ENCODE results near the gene TFB1M. TPM values are rescaled to one million over a fixed set of nuclear protein-coding genes. Genes with fewer than 3 reads are reported as not detected.
"Not testable (repeated sequence)": the region's sequence is repeated elsewhere in the genome, so short reads cannot be mapped to it uniquely, and the experiment has no call there.

Gene TFB1M
- total and polyA plus RNA-seq, 2 donors, result 9.8 to 27.4 TPM

DNA sequence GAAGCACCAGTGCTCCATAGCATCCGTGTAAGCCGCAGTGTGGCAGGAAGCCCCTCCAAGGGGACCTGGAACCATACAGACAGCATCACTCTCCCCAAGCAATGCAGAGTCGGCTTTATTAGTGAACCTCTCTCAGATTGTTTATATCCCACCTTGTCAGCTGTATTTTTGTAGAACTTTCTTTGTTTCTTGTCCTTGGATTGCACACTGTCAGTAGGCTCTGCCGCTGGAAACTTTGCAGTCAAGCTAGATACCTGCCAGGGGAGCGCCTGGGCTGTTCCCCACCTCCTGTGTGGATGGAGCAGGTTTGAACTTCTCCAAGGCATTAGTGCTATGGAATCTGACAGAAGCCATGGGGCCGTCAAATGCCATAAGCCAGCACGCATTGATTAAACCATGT is 69.1 kb downstream of the TFB1M start:
- Histone ChIP-seq H3K27ac (ENCODE audit: low read depth) (no peak overlapping the region), H3K4me1 (ENCODE audit: insufficient read depth) (no peaks in the 10 kb centered on the region), H3K4me3 (ENCODE audit: low read depth, low read length) (no peak overlapping the region), H3K36me3 (ENCODE audit: insufficient read depth) (no peaks in the 10 kb centered on the region)
- no peak for DNase-seq (ENCODE audit: extremely low spot score)
- WGBS, result 89% methylated on average over 7 of the region's 7 CpGs

DNA sequence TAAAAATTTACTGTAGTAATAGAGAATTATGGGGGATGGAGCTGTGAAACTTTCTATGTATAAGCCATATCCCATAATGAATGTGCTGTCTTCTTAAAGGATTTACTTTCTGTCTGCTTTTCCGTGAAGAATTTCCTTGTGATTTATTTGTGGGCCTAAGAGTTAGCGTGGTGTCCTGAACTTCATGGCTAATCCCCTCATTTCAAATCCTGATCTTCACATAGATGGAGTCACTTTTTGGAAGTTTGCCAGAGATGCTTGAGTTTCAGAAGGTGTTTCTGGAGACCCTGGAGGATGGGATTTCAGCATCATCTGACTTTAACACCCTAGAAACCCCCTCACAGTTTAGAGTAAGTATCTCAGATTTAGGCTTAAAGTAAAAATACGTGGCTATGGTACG is 69.8 kb downstream of the TFB1M start:
- Histone ChIP-seq H3K4me3 (ENCODE audit: low read depth, low read length) (no peak overlapping the region), H3K36me3 (ENCODE audit: insufficient read depth) (no peaks in the 10 kb centered on the region), H3K4me1 (ENCODE audit: insufficient read depth) (no peaks in the 10 kb centered on the region), H3K27ac (ENCODE audit: low read depth) (no peak overlapping the region)
- DNase-seq (ENCODE audit: extremely low spot score), result no peak
- WGBS, result 56% methylated on average over 4 of the region's 4 CpGs

DNA sequence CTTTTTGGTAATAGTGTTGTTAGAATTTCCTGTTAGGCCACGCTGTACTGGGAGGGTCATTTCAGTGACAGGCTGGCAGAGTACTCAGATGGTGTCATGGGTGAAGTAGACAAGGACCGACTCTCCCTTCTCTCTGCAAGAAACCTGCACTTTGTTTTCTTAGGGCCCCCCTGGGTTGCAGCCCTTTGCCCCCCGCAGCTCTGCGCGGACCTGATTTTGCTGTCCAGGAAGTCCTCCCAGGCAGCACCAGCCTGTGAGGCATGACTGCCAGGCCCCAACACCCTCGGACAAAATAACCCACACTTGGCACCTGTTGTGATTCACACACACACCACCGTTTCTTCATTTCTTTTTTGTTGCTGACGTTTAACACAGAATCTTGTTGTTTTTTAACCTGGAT is 72.3 kb downstream of the TFB1M start:
- 80% methylated on average over 8 of the region's 8 CpGs for WGBS
- H3K36me3 ChIP-seq (ENCODE audit: insufficient read depth), result no peaks in the 10 kb centered on the region
- H3K4me1 ChIP-seq (ENCODE audit: insufficient read depth), result no peaks in the 10 kb centered on the region
- no peak overlapping the region for H3K4me3 ChIP-seq (ENCODE audit: low read depth, low read length)
- H3K27ac ChIP-seq (ENCODE audit: low read depth), result no peak overlapping the region
- DNase-seq (ENCODE audit: extremely low spot score), result no peak

DNA sequence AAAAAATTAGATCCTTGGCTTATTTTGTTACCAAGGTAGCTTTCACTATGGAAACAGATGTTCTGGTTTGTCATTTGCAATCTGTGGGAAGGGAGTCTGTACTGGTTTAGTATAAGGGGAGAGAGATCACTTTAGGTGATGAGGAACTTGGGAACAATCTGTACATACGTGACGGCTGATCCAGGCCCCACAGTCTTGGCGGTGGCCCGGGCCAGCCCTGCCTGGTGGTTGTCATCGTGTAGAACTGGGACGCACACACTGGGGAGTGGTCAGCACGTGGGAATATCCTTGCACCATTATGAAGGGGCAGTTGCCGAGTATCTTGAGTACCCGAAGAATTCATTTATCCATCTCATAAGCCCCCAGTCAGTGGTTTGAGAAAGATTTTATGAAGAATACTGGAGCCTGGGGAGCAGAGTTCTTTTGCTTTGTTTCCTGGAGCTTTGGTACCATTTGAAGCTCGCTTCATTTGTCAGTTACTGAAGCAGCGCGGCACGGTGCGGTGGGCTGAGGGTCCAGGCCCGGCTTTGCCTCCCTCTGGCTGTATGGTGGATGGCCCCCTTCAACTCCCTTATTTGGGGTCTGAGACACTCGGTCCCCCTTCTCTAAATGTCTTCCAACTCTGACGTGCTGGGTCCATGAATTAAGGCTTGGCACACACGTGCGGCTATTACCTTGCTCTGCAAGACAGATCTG is 73.2 kb downstream of the TFB1M start:
- Histone ChIP-seq H3K27ac (ENCODE audit: low read depth) (no peak overlapping the region), H3K4me1 (ENCODE audit: insufficient read depth) (no peaks in the 10 kb centered on the region), H3K36me3 (ENCODE audit: insufficient read depth) (no peaks in the 10 kb centered on the region), H3K4me3 (ENCODE audit: low read depth, low read length) (no peak overlapping the region)
- 82% methylated on average over 19 of the region's 19 CpGs for WGBS
- no peak for DNase-seq (ENCODE audit: extremely low spot score)

DNA sequence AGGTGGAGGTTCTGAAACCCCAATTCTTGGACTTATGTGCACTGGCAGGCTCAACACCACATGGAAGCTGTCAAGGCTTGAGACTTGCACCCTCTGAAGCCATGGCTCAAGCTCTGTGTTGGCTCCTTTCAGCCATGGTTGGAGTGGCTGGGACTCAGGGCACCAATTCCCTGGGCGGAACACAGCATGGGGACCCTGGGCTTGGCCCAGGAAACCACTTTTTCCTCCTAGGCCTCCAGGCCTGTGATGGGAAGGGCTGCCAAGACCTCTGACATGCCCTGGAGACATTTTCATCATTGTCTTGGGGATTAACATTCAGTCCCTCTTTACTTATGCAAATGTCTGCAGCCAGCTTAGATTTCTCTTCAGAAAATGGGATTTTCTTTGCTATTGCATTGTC is 76.7 kb downstream of the TFB1M start:
- no peak for DNase-seq (ENCODE audit: extremely low spot score)
- Histone ChIP-seq H3K36me3 (ENCODE audit: insufficient read depth) (no peaks in the 10 kb centered on the region), H3K4me1 (ENCODE audit: insufficient read depth) (no peaks in the 10 kb centered on the region), H3K4me3 (ENCODE audit: low read depth, low read length) (no peak overlapping the region), H3K27ac (ENCODE audit: low read depth) (no peak overlapping the region)
- 60% methylated on average over 1 of the region's 1 CpG for WGBS

DNA sequence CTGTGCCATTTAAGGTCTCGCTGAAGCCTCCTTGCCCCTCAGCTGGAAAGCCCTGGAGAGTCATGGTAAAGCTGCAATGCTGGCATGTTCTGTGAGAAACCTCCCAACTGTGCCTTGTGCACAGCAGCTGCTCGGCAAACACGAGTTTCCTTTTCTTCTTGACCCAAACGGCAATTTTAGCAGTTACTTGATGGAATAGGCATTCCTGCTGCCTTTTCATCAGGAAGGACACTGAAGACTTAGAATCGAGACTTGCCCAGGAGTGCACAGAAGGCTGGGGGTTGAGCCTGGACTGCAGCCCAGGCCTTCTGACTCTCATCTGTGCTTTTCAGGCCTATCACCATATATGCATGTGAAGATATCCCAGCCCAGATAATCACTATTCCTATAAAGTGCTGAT is 79.2 kb downstream of the TFB1M start:
- H3K4me3 ChIP-seq (ENCODE audit: low read depth, low read length), result no peak overlapping the region
- DNase-seq (ENCODE audit: extremely low spot score), result no peak
- no peaks in the 10 kb centered on the region for H3K4me1 ChIP-seq (ENCODE audit: insufficient read depth)
- 25% methylated on average over 5 of the region's 5 CpGs for WGBS
- no peaks in the 10 kb centered on the region for H3K36me3 ChIP-seq (ENCODE audit: insufficient read depth)
- no peak overlapping the region for H3K27ac ChIP-seq (ENCODE audit: low read depth)

DNA sequence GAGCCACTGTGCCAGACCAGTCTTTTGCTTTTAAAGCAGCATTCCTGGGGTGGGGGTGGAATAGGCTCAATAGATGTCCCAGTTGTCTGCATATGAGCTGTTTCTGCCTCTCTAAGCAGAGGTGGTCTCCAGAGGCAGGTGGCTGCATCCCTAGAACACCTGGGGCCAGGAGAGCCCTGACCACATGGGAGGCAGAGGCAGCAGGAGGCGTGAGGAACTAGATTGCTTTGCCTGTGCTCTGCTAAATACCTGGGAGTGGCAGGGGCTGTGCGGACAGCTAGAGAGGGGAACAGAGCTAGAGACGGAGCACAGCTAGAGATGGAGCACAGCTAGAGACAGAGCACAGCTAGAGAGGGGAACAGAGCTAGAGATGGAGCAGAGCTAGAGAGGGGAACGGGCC is 79.6 kb downstream of the TFB1M start:
- DNase-seq (ENCODE audit: extremely low spot score), result no peak
- no peaks in the 10 kb centered on the region for H3K36me3 ChIP-seq (ENCODE audit: insufficient read depth)
- 67% methylated on average over 4 of the region's 4 CpGs for WGBS
- no peak overlapping the region for H3K4me3 ChIP-seq (ENCODE audit: low read depth, low read length)
- no peak overlapping the region for H3K27ac ChIP-seq (ENCODE audit: low read depth)
- no peaks in the 10 kb centered on the region for H3K4me1 ChIP-seq (ENCODE audit: insufficient read depth)

DNA sequence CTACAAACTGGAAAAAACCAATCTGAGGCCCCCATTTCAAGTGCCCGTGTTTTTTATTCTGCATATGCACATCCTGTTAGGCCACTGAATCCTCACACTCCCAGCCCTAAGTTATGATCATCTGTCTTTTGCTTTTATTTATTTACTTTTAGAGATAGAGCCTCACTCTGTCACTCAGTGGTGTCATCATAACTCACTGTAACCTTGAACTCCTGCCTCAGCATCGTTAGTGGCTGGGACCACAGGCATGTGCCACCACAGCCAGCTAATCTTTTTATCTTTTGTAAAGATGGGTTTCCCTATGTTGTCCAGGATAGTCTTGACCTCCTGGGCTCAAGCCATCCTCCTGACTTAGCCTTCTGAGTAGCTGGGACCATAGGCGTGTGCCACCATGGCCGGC is 80.1 kb downstream of the TFB1M start:
- Histone ChIP-seq H3K4me1 (ENCODE audit: insufficient read depth) (no peaks in the 10 kb centered on the region), H3K4me3 (ENCODE audit: low read depth, low read length) (no peak overlapping the region), H3K36me3 (ENCODE audit: insufficient read depth) (no peaks in the 10 kb centered on the region), H3K27ac (ENCODE audit: low read depth) (no peak overlapping the region)
- 73% methylated on average over 4 of the region's 4 CpGs for WGBS
- no peak for DNase-seq (ENCODE audit: extremely low spot score)

DNA sequence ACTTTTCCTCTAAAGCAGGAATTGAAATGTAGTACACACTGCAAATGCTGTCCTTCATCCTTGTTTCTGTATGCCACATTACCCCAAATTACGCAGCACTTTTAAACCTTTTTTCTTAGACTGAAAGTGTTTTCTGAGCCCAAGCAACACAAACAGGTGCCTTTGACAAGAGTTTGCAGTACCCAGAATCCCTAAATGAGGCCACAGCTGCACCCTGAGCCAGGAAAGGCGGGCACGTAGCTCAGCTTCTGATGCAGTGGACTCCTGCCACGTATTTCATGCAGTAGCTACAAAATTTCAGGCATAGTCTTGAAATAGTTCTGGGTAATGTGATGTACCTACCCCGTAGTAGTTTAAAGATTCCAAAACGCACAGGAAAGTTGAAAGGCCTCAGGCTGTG is 81.4 kb downstream of the TFB1M start:
- Histone ChIP-seq H3K4me3 (ENCODE audit: low read depth, low read length) (no peak overlapping the region), H3K27ac (ENCODE audit: low read depth) (no peak overlapping the region), H3K4me1 (ENCODE audit: insufficient read depth) (no peaks in the 10 kb centered on the region), H3K36me3 (ENCODE audit: insufficient read depth) (no peaks in the 10 kb centered on the region)
- WGBS, result 63% methylated on average over 6 of the region's 6 CpGs
- DNase-seq (ENCODE audit: extremely low spot score), result no peak

DNA sequence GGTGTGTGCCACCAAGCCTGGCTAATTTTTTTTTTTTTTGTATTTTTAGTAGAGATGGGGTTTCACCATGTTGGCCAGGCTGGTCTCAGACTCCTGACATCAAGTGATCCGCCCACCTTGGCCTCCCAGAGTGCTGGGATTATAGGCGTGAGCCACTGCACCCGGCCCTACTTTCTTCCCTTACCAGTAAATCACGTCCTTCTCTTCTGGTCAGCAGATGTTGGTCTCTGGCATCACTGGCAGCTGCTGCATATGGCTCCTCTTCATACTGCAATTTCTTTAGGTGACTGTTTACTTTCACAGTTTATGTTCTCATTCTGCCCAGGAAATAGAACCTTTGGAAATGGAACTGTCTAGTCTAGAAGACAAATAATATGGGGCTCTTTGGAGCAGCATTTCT is 83.3 kb downstream of the TFB1M start:
- H3K4me1 ChIP-seq (ENCODE audit: insufficient read depth); DNase-seq (ENCODE audit: extremely low spot score); H3K27ac ChIP-seq (ENCODE audit: low read depth); H3K4me3 ChIP-seq (ENCODE audit: low read depth, low read length); H3K36me3 ChIP-seq (ENCODE audit: insufficient read depth): not testable (repeated sequence)
- 71% methylated on average over 4 of the region's 4 CpGs for WGBS

DNA sequence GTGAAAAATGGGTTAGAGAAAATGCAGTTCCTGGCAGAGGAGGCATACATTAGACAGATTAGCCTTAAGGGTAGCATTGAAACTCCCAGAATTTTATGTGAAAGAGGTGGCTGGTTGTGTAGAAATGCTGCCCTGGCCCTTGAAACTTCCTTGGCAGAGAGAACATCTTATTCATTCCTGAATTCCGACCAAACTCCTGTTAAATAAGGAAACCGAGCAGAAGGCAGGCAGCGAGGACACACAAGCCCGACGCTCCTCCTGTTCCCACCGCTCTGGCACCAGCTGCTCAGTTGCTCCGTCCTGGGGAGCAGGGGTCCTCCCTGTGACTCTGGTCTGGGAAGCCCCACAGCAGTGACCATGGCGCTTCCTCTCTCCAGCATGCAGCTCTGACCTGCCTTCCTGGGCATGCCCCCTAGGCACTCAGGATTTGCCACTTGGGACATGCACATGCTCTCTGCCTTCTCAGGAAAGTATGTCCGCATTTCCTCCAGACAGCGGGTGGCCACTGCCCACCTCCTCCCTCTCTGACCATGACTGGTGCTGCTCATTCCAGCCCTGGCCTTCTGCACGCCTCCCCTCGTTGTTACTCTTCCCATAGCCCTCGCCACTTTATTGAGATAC is 85.6 kb downstream of the TFB1M start:
- Histone ChIP-seq H3K4me3 (ENCODE audit: low read depth, low read length) (no peak overlapping the region), H3K36me3 (ENCODE audit: insufficient read depth) (no peaks in the 10 kb centered on the region), H3K27ac (ENCODE audit: low read depth) (no peak overlapping the region), H3K4me1 (ENCODE audit: insufficient read depth) (no peaks in the 10 kb centered on the region)
- DNase-seq (ENCODE audit: extremely low spot score), result no peak
- WGBS, result 43% methylated on average over 13 of the region's 13 CpGs

DNA sequence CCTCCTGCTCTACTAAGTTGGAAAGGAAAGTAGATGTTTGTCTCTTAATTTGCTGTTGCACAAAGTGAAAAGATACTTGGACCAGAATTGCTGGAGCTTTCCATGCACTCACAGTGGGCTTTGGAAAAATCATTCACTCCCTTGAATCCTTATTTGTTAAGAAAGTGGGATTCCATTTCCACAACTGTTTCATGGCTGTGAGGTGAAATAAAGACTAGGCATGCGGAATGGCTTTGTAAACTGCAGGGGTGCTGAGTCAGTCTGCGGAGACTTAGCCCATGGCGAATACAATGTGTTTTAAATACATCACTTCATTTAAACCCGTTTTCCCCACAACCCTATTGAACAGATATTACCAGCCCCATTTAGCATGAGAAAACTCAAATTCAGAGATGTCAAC is 87.2 kb downstream of the TFB1M start:
- Histone ChIP-seq H3K36me3 (ENCODE audit: insufficient read depth) (no peaks in the 10 kb centered on the region), H3K4me1 (ENCODE audit: insufficient read depth) (no peaks in the 10 kb centered on the region), H3K27ac (ENCODE audit: low read depth) (no peak overlapping the region), H3K4me3 (ENCODE audit: low read depth, low read length) (no peak overlapping the region)
- no peak for DNase-seq (ENCODE audit: extremely low spot score)
- WGBS, result 92% methylated on average over 4 of the region's 4 CpGs

DNA sequence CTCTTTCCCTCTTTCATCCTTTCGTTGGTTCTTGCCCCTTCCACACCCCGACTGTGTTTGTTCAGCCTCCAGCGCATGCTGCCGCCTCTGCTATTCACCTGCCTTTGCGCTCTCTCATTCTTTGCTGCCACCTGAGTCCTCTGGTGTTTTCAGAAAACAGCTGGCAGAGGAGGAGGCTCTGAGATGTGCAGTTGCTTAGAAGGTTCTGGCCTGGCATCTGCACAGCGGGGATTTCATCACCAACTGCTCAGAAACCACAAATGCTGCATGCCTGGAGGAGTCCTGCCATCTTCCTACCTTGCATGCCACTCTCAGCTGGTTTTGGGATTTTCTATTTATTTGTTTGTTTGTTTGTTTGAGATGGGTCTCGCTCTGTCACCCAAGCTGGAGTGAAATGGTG is 89.7 kb downstream of the TFB1M start:
- Histone ChIP-seq H3K4me1 (ENCODE audit: insufficient read depth) (no peaks in the 10 kb centered on the region), H3K27ac (ENCODE audit: low read depth) (no peak overlapping the region), H3K4me3 (ENCODE audit: low read depth, low read length) (no peak overlapping the region), H3K36me3 (ENCODE audit: insufficient read depth) (no peaks in the 10 kb centered on the region)
- 90% methylated on average over 7 of the region's 7 CpGs for WGBS
- DNase-seq (ENCODE audit: extremely low spot score), result no peak

DNA sequence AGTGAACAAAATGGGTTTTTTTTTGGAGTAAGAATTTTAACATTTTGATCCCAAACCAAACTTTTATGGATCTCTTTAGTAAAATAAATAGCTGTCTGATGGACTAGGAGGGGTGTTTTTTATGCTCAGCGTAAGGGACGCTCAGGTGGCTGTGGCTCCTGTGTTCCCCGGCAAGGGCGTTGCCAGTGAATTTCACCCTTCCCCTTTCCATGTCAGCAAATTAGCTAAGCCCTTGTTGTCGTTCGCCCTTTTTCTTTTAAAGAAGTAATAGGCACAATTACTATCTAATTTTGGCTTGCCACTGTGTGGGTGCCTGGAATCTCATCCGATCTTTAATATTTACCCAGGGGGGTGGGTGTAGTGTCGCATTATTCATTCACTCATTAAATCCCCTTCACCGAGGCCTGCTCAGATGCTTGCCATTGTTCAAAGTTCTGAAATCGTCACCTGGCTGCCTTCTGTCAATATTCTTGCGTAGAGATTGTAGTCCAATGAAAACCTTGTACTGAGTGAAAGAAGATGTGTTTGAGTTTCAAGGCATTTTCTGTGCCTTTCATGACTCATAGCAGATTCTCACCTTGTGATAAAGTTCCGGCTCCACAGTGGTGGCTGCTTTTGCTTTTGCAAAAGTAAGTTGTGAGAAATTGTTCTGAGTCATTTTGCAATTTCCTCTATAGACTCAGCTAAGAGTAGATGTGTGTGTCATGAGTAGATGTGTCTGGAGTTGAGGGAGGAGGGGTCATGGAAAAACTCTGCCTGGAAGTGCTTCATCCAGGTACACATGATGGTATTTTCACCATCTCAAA is 90.4 kb downstream of the TFB1M start:
- DNase-seq (ENCODE audit: extremely low spot score), result no peak
- no peaks in the 10 kb centered on the region for H3K36me3 ChIP-seq (ENCODE audit: insufficient read depth)
- WGBS, result 73% methylated on average over 12 of the region's 12 CpGs
- H3K4me3 ChIP-seq (ENCODE audit: low read depth, low read length), result no peak overlapping the region
- H3K4me1 ChIP-seq (ENCODE audit: insufficient read depth), result no peaks in the 10 kb centered on the region
- H3K27ac ChIP-seq (ENCODE audit: low read depth), result no peak overlapping the region
